Measurements from ENCODE around the gene VIPAS39.
"Not testable (repeated sequence)": the region's sequence is repeated elsewhere in the genome, so short reads cannot be mapped to it uniquely, and the experiment has no call there.

VIPAS39 gene

GRCh38 chr14:77469539-77469938 is 12.1 kb upstream of the VIPAS39 start:
- DNase-seq = no peak

- no peak for DNase-seq
Observed at GRCh38 chr14:77469067-77469505, 11.7 kb upstream of the VIPAS39 start.

DNA sequence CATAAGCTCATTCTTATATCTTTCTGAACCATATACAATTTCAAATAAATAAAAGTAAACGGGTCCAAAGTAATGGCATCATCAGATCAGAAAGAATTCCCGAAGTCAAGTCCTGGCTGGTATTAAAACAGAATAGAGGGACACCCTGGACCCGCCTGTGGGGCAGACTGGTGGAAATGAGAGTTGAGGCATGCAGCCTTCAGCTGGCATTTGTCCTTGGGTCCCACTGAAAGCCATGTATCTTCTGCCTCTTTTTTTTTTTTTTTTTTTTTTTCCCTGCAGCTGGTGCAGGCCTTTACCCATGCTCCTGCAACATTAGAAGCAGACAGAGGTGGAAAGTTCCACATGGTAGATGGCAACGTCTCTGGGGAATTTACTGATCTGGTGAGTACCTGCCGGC is 10.4 kb upstream of the VIPAS39 start:
- DNase-seq = no peak

- peak; percentile 92 for DNase-seq
Observed at GRCh38 chr14:77459072-77459723, 1.8 kb upstream of the VIPAS39 start.

DNA sequence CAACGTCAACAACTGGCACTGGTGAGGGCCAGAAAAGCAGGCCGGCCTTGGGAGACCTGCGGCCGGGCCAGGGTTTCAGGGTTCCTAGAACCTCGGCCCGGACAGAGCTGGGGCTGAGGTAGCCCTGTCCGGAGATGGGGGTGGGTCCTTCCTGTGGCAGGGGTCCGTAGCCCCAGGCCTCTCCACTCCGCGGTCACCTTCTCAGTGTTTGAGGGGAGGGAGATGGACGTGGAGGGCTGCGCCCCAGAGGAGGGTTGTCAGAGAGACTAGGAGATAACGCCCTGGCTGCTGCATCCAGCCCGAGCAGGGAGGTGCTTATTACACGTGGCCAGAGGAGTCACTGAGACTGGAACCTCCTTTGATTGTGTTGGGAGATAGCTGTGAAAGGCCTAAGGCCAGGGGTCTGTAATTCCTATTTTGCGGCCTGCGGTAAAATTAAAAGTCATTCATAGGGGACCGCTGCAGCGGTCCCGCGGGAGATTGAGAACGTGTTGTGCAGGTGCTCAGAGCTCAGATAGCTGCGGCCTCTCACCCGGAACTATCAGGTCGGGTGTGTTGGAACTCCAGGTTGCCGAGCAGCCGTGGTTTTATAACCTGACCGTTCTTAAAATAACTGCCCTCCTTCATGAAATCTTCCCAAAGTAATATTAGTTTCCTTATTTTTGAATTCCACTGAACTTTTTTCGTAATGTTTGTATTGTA is 999 bp upstream of the VIPAS39 start:
- DNase-seq = peak; percentile 93

- DNase-seq = no peak
Observed at GRCh38 chr14:77457115-77457521, 283 bp downstream of the VIPAS39 start.

GRCh38 chr14:77455966-77456640 is 1.3 kb downstream of the VIPAS39 start:
- no peak for DNase-seq

GRCh38 chr14:77442196-77442595 is 15.2 kb downstream of the VIPAS39 start:
- no peak for DNase-seq

GRCh38 chr14:77439861-77440260 is 17.5 kb downstream of the VIPAS39 start:
- DNase-seq = no peak

DNA sequence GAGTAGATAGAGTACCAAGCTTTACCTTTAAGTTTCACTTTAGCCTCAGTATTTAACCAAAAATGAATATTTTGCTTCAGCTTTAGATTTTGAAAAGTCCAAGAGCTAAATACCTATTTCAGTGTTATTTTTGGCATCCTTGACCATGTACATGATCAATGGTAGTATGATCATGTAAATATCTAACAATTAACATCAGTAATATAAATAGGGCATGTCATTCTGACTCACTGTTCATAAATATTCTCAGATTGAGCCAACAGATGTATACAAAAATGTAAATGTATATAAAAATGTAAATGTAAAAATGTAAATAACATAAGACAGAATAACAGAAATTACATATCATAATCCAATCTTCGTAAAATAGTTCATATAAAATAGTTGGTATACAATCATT is 18.8 kb downstream of the VIPAS39 start:
- no peak for DNase-seq

DNA sequence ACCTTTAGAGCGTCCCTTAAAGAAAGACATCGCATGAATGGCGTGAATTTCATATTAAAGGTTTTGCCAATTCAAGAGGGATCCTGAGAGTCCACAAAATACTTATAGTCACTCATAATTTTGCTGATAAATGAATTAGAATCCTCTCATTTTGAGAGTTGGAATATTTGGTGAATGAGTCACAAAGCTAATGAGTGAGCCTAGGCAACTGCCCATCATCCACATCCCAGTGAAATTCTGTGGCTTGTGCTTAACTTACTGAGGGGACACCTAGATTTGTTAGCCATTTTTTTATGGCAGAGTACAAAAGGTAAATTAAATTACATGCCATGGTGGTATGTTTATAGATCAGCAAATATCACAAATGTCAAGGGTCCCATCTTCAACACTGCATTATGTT is 21.4 kb downstream of the VIPAS39 start:
- DNase-seq = no peak

DNA sequence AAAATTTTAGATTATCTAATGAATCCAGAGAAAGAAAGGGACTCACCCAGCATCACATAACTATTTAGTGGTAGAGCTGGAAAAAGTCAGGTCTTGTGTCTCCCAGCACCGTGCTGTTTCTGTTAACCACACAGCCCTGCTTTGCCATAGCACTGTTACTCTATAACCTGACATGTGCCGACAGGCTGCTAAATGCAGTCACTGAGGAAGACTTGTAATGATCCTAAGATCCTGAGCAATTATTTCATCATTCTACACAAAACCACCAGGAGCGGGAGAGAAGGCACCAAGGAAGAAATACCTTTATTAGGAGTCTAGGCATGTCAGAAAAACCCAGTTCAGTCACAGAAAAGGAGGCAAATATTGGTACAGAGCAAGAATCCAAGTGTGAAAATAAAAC is 31.0 kb downstream of the VIPAS39 start:
- no peak for DNase-seq

GRCh38 chr14:77424862-77425261 is 32.5 kb downstream of the VIPAS39 start:
- no peak for DNase-seq

GRCh38 chr14:77423423-77423822 is 34.0 kb downstream of the VIPAS39 start, which contains the start of gene NOXRED1:
Gene NOXRED1 (minus strand): TSS chr14:77423523. CDS start chr14:77422889, 634 bp downstream.
- DNase-seq = no peak

DNA sequence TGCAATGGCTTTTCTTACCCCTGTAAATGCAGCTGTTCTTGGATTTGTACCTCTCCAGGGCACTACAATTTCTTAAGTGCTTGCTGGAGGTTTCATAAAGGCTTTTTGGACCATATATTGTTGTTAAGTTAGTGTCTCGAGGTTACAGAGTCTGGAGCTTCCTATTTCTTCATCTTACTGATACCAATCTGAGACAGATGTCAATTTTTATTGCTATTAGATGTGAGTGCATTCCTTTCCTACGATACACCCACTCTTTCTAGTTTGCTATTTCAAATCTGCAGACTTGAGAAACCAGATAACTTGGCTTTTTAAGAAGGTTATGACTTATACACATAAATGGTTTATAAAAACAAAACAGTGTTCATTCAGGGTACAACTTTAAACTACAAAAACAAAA is 36.2 kb downstream of the VIPAS39 start:
- DNase-seq = peak; percentile 46

DNA sequence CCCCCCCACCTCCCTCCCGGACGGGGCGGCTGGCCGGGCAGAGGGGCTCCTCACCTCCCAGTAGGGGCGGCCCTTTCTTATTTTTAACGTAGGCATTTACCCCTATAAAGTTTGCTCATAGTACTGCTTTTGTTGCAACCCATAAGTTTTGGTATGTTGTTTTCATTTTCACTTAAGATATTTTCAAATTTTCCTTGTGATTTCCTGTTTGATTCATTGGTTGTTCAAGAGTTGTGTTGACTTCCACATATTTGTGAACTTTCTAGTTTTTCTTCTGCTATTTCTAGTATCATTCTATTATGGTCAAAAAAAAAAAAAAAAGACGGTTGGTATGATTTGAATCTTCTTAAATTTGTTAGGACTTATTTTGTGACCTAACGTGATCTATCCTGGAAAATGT is 40.6 kb downstream of the VIPAS39 start:
- no peak for DNase-seq

GRCh38 chr14:77416098-77416497 is 41.3 kb downstream of the VIPAS39 start:
- DNase-seq = not testable (repeated sequence)

DNA sequence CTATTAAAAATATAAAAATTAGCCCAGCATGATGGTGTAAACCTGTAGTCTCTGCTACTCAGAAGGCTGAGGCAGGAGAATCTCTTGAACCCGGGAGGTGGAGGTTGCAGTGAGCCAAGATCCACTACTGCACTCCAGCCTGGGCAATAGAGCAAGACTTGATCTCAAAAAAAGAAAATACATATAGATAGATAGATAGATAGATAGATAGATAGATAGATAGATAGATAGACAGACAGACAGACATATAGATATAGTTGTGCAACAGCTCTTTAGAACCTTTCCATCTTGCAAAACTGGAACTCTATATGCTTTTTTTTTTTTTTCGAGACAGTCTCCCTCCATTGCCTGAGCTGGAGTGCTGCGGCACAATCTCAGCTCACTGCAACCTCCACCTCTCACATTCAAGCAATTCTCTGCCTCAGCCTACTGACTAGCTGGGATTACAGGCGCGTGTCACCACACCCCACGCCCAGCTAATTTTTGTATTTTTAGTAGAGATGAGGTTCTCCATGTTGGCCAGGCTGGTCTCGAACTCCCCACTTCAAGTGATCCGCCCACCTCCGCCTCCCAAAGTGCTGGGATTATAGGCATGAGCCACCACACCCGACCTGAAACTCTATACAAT is 41.9 kb downstream of the VIPAS39 start:
- not testable (repeated sequence) for DNase-seq

DNA sequence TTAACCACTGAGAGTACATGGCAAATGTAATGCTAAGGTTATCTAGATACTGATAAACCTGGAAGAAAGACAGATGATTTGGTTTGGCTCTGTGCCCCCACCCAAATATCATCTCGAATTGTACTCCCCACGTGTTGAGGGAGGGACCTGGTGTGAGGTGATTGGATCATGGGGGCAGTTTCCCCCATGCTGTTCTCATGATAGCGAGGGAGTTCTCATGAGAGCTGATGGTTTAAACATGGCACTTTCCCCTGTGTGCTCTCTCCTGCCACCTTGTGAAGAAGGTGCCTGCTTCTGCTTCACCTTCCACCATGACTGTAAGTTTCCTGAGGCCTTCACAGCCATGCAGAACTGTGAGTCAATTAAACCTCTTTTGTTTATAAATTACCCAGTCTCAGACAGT is 48.3 kb downstream of the VIPAS39 start:
- peak; percentile 77 for DNase-seq

DNA sequence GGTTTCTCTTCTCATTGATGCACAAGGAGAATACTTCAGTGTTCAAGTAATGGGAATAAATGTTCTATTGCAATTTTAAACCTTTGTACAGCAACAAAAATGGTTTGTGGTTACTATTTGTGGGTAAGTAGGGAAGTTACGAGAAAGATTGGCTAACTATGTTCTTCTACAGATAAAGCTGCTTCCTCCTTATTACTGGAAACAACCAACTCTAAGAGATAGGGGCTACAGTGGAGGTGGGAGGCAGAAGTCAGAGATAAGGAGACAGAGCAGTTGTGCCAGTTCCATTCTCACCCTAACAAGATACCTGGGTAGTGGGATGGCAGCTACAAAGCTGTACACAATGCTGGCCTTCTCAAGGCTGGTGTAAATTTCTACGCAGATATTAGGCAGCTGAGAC is 50.2 kb downstream of the VIPAS39 start:
- peak; percentile 85 for DNase-seq

GRCh38 chr14:77406718-77407117 is 50.7 kb downstream of the VIPAS39 start:
- peak; percentile 72 for DNase-seq

GRCh38 chr14:77406086-77406485 is 51.3 kb downstream of the VIPAS39 start:
- DNase-seq = no peak

DNA sequence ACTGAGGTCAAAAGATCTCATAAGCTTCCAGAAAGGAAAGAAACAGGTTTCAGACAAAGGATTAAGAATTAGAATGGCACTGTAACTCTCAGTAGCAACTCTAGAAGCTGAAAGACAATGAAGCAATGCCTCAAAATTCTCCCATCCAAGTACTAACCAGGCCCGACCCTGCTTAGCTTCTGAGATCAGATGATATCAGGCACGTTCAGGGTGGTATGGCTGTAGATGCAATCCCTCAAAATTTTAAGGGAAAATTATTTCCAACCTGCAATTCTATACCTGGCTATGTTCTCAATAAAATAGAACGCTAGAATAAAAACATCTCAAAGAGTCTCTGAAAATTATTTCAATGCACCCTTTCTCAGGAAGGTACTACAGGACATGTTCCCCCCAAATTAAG is 53.6 kb downstream of the VIPAS39 start:
- no peak for DNase-seq

GRCh38 chr14:77400216-77400615 is 57.2 kb downstream of the VIPAS39 start:
- no peak for DNase-seq
